Activated CD4-positive, alpha-beta T cell treated with anti-CD3 and anti-CD28 coated beads for 36 hours (primary cell): ENCODE results near the gene SOX6. TPM values are rescaled to one million over a fixed set of nuclear protein-coding genes. Genes with fewer than 3 reads are reported as not detected.
"Not testable (repeated sequence)": the region's sequence is repeated elsewhere in the genome, so short reads cannot be mapped to it uniquely, and the experiment has no call there.

Experiments
- ATAC-seq: fragments of 200-7000 bp; cut with Tn5 transposase; one replicate; pipeline ENCODE4 v1.10.0; 2021; ENCODE audit warnings: mild to moderate bottlenecking, moderate library complexity
- CTCF ChIA-PET: fragments of 350-600 bp; sonication (Branson Sonifier 250); formaldehyde crosslinking; loops from one replicate; lab custom pipeline; 2021; ENCODE audit warnings: antibody characterized with exemption; lab: Charles Lee
- POLR2A ChIA-PET: fragments of 350-600 bp; sonication (Branson Sonifier 250); formaldehyde crosslinking; loops from one replicate; lab custom pipeline; 2021; ENCODE audit warnings: antibody characterized with exemption, inconsistent platforms; lab: Charles Lee
- DNase-seq: peaks from one replicate; pipeline ENCODE4 v3.0.0-alpha.2; 2020
- H3K27ac Mint-ChIP-seq: one replicate; pipeline ENCODE4 v1.8.0; 2021; ENCODE audit warnings: mixed read lengths
- H3K27me3 Mint-ChIP-seq: one replicate; pipeline ENCODE4 v1.8.0; 2021; ENCODE audit warnings: mixed read lengths
- H3K36me3 Mint-ChIP-seq: one replicate; pipeline ENCODE4 v1.8.0; 2021; ENCODE audit warnings: low read depth, mixed read lengths
- H3K4me1 Mint-ChIP-seq: one replicate; pipeline ENCODE4 v1.8.0; 2021; ENCODE audit warnings: mixed read lengths
- H3K4me3 Mint-ChIP-seq: one replicate; pipeline ENCODE4 v1.8.0; 2021; ENCODE audit warnings: mild to moderate bottlenecking, moderate library complexity, mixed read lengths
- H3K9me3 Mint-ChIP-seq: one replicate; pipeline ENCODE4 v1.8.0; 2021; ENCODE audit warnings: low read depth, mixed read lengths
- intact Hi-C, 2 experiments: fragments of 100-400 bp; cut with DNase I in 1 of 2; cut with micrococcal nuclease in 1 of 2; formaldehyde crosslinking; loops; one replicate each; pipeline versions ENCODE4 v1.14.2 to v1.15.1; 2022 to 2024; cut with DNase I, micrococcal nuclease
- total RNA-seq, 2 experiments: library from RNA; stranded (reverse); gene quantifications; one replicate each; pipeline ENCODE4 v1.2.3, GENCODE V29; 2021

SOX6 gene
- total RNA-seq, 2 experiments from 2014 or later, result 0.46 TPM; not detected in 1

GRCh38 chr11:16157327-16157726, 199.0 kb downstream of the SOX6 start:
- ChIA-PET POLR2A (no interaction called here), CTCF (no interaction called here)
- Mint-ChIP-seq H3K4me1 (no peaks in the 10 kb centered on the region), H3K27ac (no peak overlapping the region), H3K36me3 (no peaks in the 10 kb centered on the region), H3K9me3 (peaks cover 2% of the 10 kb centered on the region), H3K27me3 (no peaks in the 10 kb centered on the region), H3K4me3 (no peak overlapping the region)
- intact Hi-C loops, result no loop called here
- ATAC-seq, result no peak
- no peak for DNase-seq

- ChIA-PET CTCF (no interaction called here), POLR2A (no interaction called here)
- DNase-seq, result no peak
- Mint-ChIP-seq H3K9me3 (peaks cover 4% of the 10 kb centered on the region), H3K27ac (no peak overlapping the region), H3K36me3 (no peaks in the 10 kb centered on the region), H3K4me1 (no peaks in the 10 kb centered on the region), H3K27me3 (no peaks in the 10 kb centered on the region), H3K4me3 (no peak overlapping the region)
- no peak for ATAC-seq
- intact Hi-C loops, result no loop called here
Observed at GRCh38 chr11:16155448-16155847, 200.9 kb downstream of the SOX6 start.

GRCh38 chr11:16154715-16155396, 201.5 kb downstream of the SOX6 start:
- POLR2A ChIA-PET, result no interaction called here

GRCh38 chr11:16153951-16154350, 202.4 kb downstream of the SOX6 start:
- Mint-ChIP-seq H3K36me3 (no peaks in the 10 kb centered on the region), H3K4me1 (no peaks in the 10 kb centered on the region), H3K27ac (no peak overlapping the region), H3K4me3 (no peak overlapping the region), H3K9me3 (peaks cover 4% of the 10 kb centered on the region), H3K27me3 (no peaks in the 10 kb centered on the region)
- ATAC-seq (no peak), DNase-seq (no peak)
- POLR2A ChIA-PET, result no interaction called here
- CTCF ChIA-PET, result no interaction called here
- intact Hi-C loops, result no loop called here

More at GRCh38 chr11:16154715-16155396, 201.5 kb downstream of the SOX6 start:
- no peak for ATAC-seq
- Mint-ChIP-seq H3K9me3 (peaks cover 4% of the 10 kb centered on the region), H3K27me3 (no peaks in the 10 kb centered on the region), H3K27ac (no peak overlapping the region), H3K36me3 (no peaks in the 10 kb centered on the region), H3K4me1 (no peaks in the 10 kb centered on the region), H3K4me3 (no peak overlapping the region)
- CTCF ChIA-PET, result no interaction called here
- DNase-seq, result no peak
- intact Hi-C loops, result no loop called here

- H3K4me3 Mint-ChIP-seq, result no peak overlapping the region
Observed at GRCh38 chr11:16151138-16151537, 205.2 kb downstream of the SOX6 start.

GRCh38 chr11:16149476-16149875, 206.9 kb downstream of the SOX6 start:
- Mint-ChIP-seq H3K27me3 (no peaks in the 10 kb centered on the region), H3K36me3 (no peaks in the 10 kb centered on the region), H3K4me1 (no peaks in the 10 kb centered on the region), H3K9me3 (peaks cover 4% of the 10 kb centered on the region), H3K4me3 (no peak overlapping the region), H3K27ac (no peak overlapping the region)
- no peak for ATAC-seq
- no peak for DNase-seq
- POLR2A ChIA-PET, result no interaction called here
- CTCF ChIA-PET, result interaction anchor here (1.2 kb wide), 1 partner anchor 38 kb away, joined by 3 read pairs; no protein-coding TSS in a partner anchor
- intact Hi-C loops, result no loop called here

More at GRCh38 chr11:16151138-16151537, 205.2 kb downstream of the SOX6 start:
- no peak for DNase-seq
- Mint-ChIP-seq H3K36me3 (no peaks in the 10 kb centered on the region), H3K9me3 (peaks cover 4% of the 10 kb centered on the region), H3K4me1 (no peaks in the 10 kb centered on the region), H3K27ac (no peak overlapping the region), H3K27me3 (no peaks in the 10 kb centered on the region)
- ChIA-PET POLR2A (no interaction called here), CTCF (no interaction called here)
- intact Hi-C loops, result no loop called here
- ATAC-seq, result no peak

GRCh38 chr11:16148301-16148931, 207.9 kb downstream of the SOX6 start:
- Mint-ChIP-seq H3K4me1 (no peaks in the 10 kb centered on the region), H3K27me3 (no peaks in the 10 kb centered on the region), H3K36me3 (no peaks in the 10 kb centered on the region), H3K9me3 (peaks cover 6% of the 10 kb centered on the region), H3K4me3 (no peak overlapping the region), H3K27ac (no peak overlapping the region)
- no peak for ATAC-seq
- no peak for DNase-seq
- ChIA-PET POLR2A (no interaction called here), CTCF (interaction anchor here (1.2 kb wide), 1 partner anchor 36 kb away, joined by 3 read pairs; no protein-coding TSS in a partner anchor)
- intact Hi-C loops, result no loop called here

- H3K9me3 Mint-ChIP-seq, POLR2A ChIA-PET, H3K27ac Mint-ChIP-seq, H3K36me3 Mint-ChIP-seq, ATAC-seq, intact Hi-C loops, H3K4me3 Mint-ChIP-seq, H3K4me1 Mint-ChIP-seq, H3K27me3 Mint-ChIP-seq, CTCF ChIA-PET, DNase-seq: not testable (repeated sequence)
Observed at GRCh38 chr11:16146980-16147379, 209.4 kb downstream of the SOX6 start.

- H3K36me3 Mint-ChIP-seq, H3K27me3 Mint-ChIP-seq, DNase-seq, POLR2A ChIA-PET, H3K4me1 Mint-ChIP-seq, H3K4me3 Mint-ChIP-seq, H3K9me3 Mint-ChIP-seq, intact Hi-C loops, H3K27ac Mint-ChIP-seq, ATAC-seq, CTCF ChIA-PET: not testable (repeated sequence)
Observed at GRCh38 chr11:16141614-16142013, 214.7 kb downstream of the SOX6 start.

GRCh38 chr11:16141162-16141561, 215.2 kb downstream of the SOX6 start:
- H3K9me3 Mint-ChIP-seq, POLR2A ChIA-PET, H3K4me1 Mint-ChIP-seq, ATAC-seq, H3K27ac Mint-ChIP-seq, intact Hi-C loops, H3K36me3 Mint-ChIP-seq, H3K27me3 Mint-ChIP-seq, H3K4me3 Mint-ChIP-seq, CTCF ChIA-PET, DNase-seq: not testable (repeated sequence)

GRCh38 chr11:16136792-16137390, 219.5 kb downstream of the SOX6 start:
- Mint-ChIP-seq H3K36me3 (no peaks in the 10 kb centered on the region), H3K27ac (no peak overlapping the region), H3K4me3 (no peak overlapping the region), H3K4me1 (no peaks in the 10 kb centered on the region), H3K9me3 (no peaks in the 10 kb centered on the region), H3K27me3 (no peaks in the 10 kb centered on the region)
- CTCF ChIA-PET, result no interaction called here
- no peak for DNase-seq
- intact Hi-C loops, result no loop called here
- POLR2A ChIA-PET, result no interaction called here
- ATAC-seq, result no peak

GRCh38 chr11:16133867-16134266, 222.5 kb downstream of the SOX6 start:
- Mint-ChIP-seq H3K36me3 (no peaks in the 10 kb centered on the region), H3K27ac (no peak overlapping the region), H3K4me3 (no peak overlapping the region), H3K9me3 (no peaks in the 10 kb centered on the region), H3K27me3 (no peaks in the 10 kb centered on the region), H3K4me1 (no peaks in the 10 kb centered on the region)
- no peak for DNase-seq
- intact Hi-C loops, result no loop called here
- POLR2A ChIA-PET, result no interaction called here
- no peak for ATAC-seq
- CTCF ChIA-PET, result no interaction called here
